Ovary (tissue), 3 donors: ENCODE measurements around the gene RAD21L1.

ENCODE experiments used
- CTCF ChIP-seq, 3 donors: fragments of 450-650 bp in 2 of 3; fragments of 200-600 bp in 1 of 3; IDR thresholded peaks; one replicate each; pipeline versions ENCODE4 v1.5.1 to v1.8.0; 2016 to 2022; ENCODE audit warnings: antibody characterized with exemption in 3 of 3, mild to moderate bottlenecking in 1 of 3
- POLR2A ChIP-seq: fragments of 450-650 bp; IDR thresholded peaks from one replicate; pipeline ENCODE4 v1.6.1; 2017; ENCODE audit warnings: antibody characterized with exemption, mild to moderate bottlenecking, moderate library complexity
- donor health status: DM: no; HTN: no; CAD: no.

GRCh38 chr20:1212607-1213396 lies 13.0 kb upstream of the RAD21L1 start:
- TF ChIP-seq CTCF (IDR thresholded peaks at IDR 0.05) (peak; percentile 40 to 59 (median 49)), POLR2A (no peak)
